ENCODE results near the gene JCAD.

GRCh38 chr10:30007406-30007805, 52.0 kb downstream of the JCAD start:
- TF ChIP-seq CTCF (IDR thresholded peaks at IDR 0.05), result no peak
- no peak for TF ChIP-seq POLR2A (IDR thresholded peaks at IDR 0.05)
